ENCODE results near the gene INHA.

The INHA gene

GRCh38 chr2:219543596-219544358 lies 28.3 kb upstream of the INHA start, which contains the start of the genes CHPF and TMEM198:
Gene CHPF, minus strand, starts transcription at chr2:219543809. Its CDS starts 271 bp downstream, at chr2:219543538.
Gene TMEM198, plus strand, starts transcription at chr2:219544028. Its CDS starts 700 bp downstream, at chr2:219544728.
- Histone ChIP-seq H2AFZ (peak within 1 kb of the TSS; percentile 99), H3K79me2 (peaks cover 5% of the 10 kb centered on the region), H3K4me2 (ENCODE audit: low read length) (peak within 1 kb of the TSS; percentile 91), H3K9me3 (ENCODE audit: control insufficient read depth, low read length) (no peaks in the 10 kb centered on the region), H3K4me1 (peaks cover 24% of the 10 kb centered on the region), H3K9ac (peak within 1 kb of the TSS; percentile 89), H3K27me3 (ENCODE audit: control insufficient read depth, insufficient read depth, low read length) (no peaks in the 10 kb centered on the region), H3K4me3 (ENCODE audit: low read depth, low read length) (peak within 1 kb of the TSS; percentile 72), H3K27ac (peak within 1 kb of the TSS; percentile 91), H3K36me3 (ENCODE audit: control insufficient read depth, insufficient read depth, low read length) (no peaks in the 10 kb centered on the region)
- TF ChIP-seq, protein P1, sequence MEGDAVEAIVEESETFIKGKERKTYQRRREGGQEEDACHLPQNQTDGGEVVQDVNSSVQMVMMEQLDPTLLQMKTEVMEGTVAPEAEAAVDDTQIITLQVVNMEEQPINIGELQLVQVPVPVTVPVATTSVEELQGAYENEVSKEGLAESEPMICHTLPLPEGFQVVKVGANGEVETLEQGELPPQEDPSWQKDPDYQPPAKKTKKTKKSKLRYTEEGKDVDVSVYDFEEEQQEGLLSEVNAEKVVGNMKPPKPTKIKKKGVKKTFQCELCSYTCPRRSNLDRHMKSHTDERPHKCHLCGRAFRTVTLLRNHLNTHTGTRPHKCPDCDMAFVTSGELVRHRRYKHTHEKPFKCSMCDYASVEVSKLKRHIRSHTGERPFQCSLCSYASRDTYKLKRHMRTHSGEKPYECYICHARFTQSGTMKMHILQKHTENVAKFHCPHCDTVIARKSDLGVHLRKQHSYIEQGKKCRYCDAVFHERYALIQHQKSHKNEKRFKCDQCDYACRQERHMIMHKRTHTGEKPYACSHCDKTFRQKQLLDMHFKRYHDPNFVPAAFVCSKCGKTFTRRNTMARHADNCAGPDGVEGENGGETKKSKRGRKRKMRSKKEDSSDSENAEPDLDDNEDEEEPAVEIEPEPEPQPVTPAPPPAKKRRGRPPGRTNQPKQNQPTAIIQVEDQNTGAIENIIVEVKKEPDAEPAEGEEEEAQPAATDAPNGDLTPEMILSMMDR (IDR thresholded peaks at IDR 0.05) = no peak

GRCh38 chr2:219544567-219544966 lies 27.5 kb upstream of the INHA start:
- H3K4me1 ChIP-seq = peaks cover 24% of the 10 kb centered on the region
- TF ChIP-seq, protein P1 (IDR thresholded peaks at IDR 0.05) = no peak
- H3K27ac ChIP-seq = peak overlapping the region; percentile 91
- peak overlapping the region; percentile 91 for H3K4me2 ChIP-seq (ENCODE audit: low read length)
- H3K4me3 ChIP-seq (ENCODE audit: low read depth, low read length) = peak overlapping the region; percentile 72
- no peaks in the 10 kb centered on the region for H3K9me3 ChIP-seq (ENCODE audit: control insufficient read depth, low read length)
- H3K79me2 ChIP-seq = peaks cover 5% of the 10 kb centered on the region
- peak overlapping the region; percentile 99 for H2AFZ ChIP-seq
- no peaks in the 10 kb centered on the region for H3K27me3 ChIP-seq (ENCODE audit: control insufficient read depth, insufficient read depth, low read length)
- peak overlapping the region; percentile 89 for H3K9ac ChIP-seq
- no peaks in the 10 kb centered on the region for H3K36me3 ChIP-seq (ENCODE audit: control insufficient read depth, insufficient read depth, low read length)

- no peak overlapping the region for H3K4me2 ChIP-seq (ENCODE audit: low read length)
- no peak overlapping the region for H3K4me3 ChIP-seq (ENCODE audit: low read depth, low read length)
- peaks cover 5% of the 10 kb centered on the region for H3K79me2 ChIP-seq
- H2AFZ ChIP-seq = no peak overlapping the region
- peaks cover 24% of the 10 kb centered on the region for H3K4me1 ChIP-seq
- no peak overlapping the region for H3K9ac ChIP-seq
- no peaks in the 10 kb centered on the region for H3K36me3 ChIP-seq (ENCODE audit: control insufficient read depth, insufficient read depth, low read length)
- H3K9me3 ChIP-seq (ENCODE audit: control insufficient read depth, low read length) = no peaks in the 10 kb centered on the region
- no peaks in the 10 kb centered on the region for H3K27me3 ChIP-seq (ENCODE audit: control insufficient read depth, insufficient read depth, low read length)
- H3K27ac ChIP-seq = no peak overlapping the region
- TF ChIP-seq, protein P1 (IDR thresholded peaks at IDR 0.05) = no peak
These were observed 26.7 kb upstream of the INHA start for GRCh38 chr2:219545295-219545942.

DNA sequence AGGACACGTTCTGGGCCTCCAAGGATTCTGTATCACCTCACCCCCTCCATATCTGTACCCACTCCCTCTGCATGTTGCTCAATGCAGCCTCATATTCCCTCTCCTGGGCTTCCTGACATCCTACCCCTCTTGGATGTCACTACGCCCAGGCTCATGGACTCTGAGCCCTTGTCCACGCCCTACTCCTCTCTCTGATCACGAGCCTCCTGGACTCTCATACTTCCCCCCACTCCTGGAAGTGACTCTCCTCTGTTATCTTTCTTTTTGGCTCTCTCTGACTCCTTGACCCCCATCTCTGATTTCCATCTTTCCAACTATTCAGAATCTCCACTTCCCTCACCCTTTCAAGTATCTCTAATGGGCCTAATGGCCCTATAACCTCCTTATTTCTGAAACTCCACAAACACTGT lies 26.2 kb upstream of the INHA start:
- no peaks in the 10 kb centered on the region for H3K27me3 ChIP-seq (ENCODE audit: control insufficient read depth, insufficient read depth, low read length)

More for the DNA sequence above, 26.2 kb upstream of the INHA start:
- no peaks in the 10 kb centered on the region for H3K36me3 ChIP-seq (ENCODE audit: control insufficient read depth, insufficient read depth, low read length)
- no peak overlapping the region for H3K4me2 ChIP-seq (ENCODE audit: low read length)
- H3K4me1 ChIP-seq = peaks cover 24% of the 10 kb centered on the region
- H3K9me3 ChIP-seq (ENCODE audit: control insufficient read depth, low read length) = no peaks in the 10 kb centered on the region
- H3K27ac ChIP-seq = no peak overlapping the region
- H3K9ac ChIP-seq = no peak overlapping the region
- H2AFZ ChIP-seq = no peak overlapping the region
- TF ChIP-seq, protein P1 (IDR thresholded peaks at IDR 0.05) = no peak
- H3K79me2 ChIP-seq = peaks cover 3% of the 10 kb centered on the region
- no peak overlapping the region for H3K4me3 ChIP-seq (ENCODE audit: low read depth, low read length)

Measured in parathyroid adenoma (tissue), 2 donors.